ENCODE results near the gene HDAC5.

The HDAC5 gene

DNA sequence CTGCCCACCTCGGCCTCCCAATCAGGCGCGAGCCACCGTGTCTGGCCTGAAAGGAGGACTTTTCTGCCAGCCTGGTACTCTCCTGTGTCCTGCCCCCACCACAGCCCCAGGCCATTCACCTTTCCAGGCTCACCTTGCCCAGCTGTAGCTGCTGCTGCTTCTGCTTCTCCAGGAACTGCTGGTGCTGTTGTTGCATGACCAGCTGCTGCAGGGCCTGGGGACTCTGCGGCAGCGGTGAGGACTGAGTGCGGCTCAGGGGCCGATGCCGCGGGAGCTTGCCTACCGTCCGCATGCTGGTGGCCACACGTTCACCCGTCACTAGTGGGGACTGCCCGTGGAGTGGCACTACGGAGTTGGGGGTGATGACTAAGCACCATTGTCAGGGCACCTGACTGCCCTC is 35.2 kb downstream of the HDAC5 start:
- H3K27ac ChIP-seq (replicated peaks): no peak overlapping the region
- H3K4me3 ChIP-seq (replicated peaks; ENCODE audit: insufficient read depth, low read length): no peak overlapping the region
- no peak for TF ChIP-seq GABPA (IDR thresholded peaks at IDR 0.05; ENCODE audit: low read depth)
- no peak for TF ChIP-seq POLR2AphosphoS5 (IDR thresholded peaks at IDR 0.05; ENCODE audit: low read depth)
- no peak for TF ChIP-seq SPI1 (IDR thresholded peaks at IDR 0.05; ENCODE audit: borderline replicate concordance, low read depth)
- TF ChIP-seq, protein P1, sequence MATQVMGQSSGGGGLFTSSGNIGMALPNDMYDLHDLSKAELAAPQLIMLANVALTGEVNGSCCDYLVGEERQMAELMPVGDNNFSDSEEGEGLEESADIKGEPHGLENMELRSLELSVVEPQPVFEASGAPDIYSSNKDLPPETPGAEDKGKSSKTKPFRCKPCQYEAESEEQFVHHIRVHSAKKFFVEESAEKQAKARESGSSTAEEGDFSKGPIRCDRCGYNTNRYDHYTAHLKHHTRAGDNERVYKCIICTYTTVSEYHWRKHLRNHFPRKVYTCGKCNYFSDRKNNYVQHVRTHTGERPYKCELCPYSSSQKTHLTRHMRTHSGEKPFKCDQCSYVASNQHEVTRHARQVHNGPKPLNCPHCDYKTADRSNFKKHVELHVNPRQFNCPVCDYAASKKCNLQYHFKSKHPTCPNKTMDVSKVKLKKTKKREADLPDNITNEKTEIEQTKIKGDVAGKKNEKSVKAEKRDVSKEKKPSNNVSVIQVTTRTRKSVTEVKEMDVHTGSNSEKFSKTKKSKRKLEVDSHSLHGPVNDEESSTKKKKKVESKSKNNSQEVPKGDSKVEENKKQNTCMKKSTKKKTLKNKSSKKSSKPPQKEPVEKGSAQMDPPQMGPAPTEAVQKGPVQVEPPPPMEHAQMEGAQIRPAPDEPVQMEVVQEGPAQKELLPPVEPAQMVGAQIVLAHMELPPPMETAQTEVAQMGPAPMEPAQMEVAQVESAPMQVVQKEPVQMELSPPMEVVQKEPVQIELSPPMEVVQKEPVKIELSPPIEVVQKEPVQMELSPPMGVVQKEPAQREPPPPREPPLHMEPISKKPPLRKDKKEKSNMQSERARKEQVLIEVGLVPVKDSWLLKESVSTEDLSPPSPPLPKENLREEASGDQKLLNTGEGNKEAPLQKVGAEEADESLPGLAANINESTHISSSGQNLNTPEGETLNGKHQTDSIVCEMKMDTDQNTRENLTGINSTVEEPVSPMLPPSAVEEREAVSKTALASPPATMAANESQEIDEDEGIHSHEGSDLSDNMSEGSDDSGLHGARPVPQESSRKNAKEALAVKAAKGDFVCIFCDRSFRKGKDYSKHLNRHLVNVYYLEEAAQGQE (IDR thresholded peaks at IDR 0.05; ENCODE audit: insufficient replicate concordance, low read depth): no peak
- TF ChIP-seq, protein P2, sequence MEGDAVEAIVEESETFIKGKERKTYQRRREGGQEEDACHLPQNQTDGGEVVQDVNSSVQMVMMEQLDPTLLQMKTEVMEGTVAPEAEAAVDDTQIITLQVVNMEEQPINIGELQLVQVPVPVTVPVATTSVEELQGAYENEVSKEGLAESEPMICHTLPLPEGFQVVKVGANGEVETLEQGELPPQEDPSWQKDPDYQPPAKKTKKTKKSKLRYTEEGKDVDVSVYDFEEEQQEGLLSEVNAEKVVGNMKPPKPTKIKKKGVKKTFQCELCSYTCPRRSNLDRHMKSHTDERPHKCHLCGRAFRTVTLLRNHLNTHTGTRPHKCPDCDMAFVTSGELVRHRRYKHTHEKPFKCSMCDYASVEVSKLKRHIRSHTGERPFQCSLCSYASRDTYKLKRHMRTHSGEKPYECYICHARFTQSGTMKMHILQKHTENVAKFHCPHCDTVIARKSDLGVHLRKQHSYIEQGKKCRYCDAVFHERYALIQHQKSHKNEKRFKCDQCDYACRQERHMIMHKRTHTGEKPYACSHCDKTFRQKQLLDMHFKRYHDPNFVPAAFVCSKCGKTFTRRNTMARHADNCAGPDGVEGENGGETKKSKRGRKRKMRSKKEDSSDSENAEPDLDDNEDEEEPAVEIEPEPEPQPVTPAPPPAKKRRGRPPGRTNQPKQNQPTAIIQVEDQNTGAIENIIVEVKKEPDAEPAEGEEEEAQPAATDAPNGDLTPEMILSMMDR (IDR thresholded peaks at IDR 0.05; ENCODE audit: insufficient read depth, low read length): no peak
- no peaks in the 10 kb centered on the region for H3K27me3 ChIP-seq (ENCODE audit: insufficient read depth, poor library complexity, severe bottlenecking)
- DNase-seq (ENCODE audit: low read depth in 1 of 2, low spot score in 1 of 2): no peak

DNA sequence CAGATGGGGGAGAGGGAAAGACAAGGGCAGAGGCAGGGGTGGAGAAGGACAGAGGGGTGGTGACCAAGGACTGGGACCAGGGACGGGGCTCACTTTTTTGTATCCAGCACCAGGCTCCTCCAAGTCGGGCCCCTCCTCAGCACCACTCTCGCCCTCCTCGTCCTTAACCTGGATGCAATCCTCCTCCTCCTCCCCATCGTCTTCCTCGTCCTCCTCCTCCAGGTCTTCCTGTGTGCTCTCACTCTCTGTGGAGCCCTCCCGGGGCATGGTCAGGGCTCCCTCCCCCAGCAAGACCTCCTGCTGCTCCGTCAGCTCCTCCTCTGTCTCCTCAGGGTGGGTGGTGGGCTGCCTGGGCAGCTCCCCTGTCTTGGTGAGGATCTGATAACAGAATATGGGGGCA is 36.1 kb downstream of the HDAC5 start:
- H3K4me3 ChIP-seq (replicated peaks; ENCODE audit: insufficient read depth, low read length): no peak overlapping the region
- H3K27ac ChIP-seq (replicated peaks): no peak overlapping the region
- no peaks in the 10 kb centered on the region for H3K27me3 ChIP-seq (ENCODE audit: insufficient read depth, poor library complexity, severe bottlenecking)
- TF ChIP-seq, protein P2 (IDR thresholded peaks at IDR 0.05; ENCODE audit: insufficient read depth, low read length): no peak
- no peak for TF ChIP-seq GABPA (IDR thresholded peaks at IDR 0.05; ENCODE audit: low read depth)
- no peak for TF ChIP-seq SPI1 (IDR thresholded peaks at IDR 0.05; ENCODE audit: borderline replicate concordance, low read depth)
- no peak for TF ChIP-seq POLR2AphosphoS5 (IDR thresholded peaks at IDR 0.05; ENCODE audit: low read depth)
- TF ChIP-seq, protein P1 (IDR thresholded peaks at IDR 0.05; ENCODE audit: insufficient replicate concordance, low read depth): no peak
- DNase-seq (ENCODE audit: low read depth in 1 of 2, low spot score in 1 of 2): no peak

GRCh38 chr17:44086364-44087311 is 36.8 kb downstream of the HDAC5 start:
- no peak overlapping the region for H3K27ac ChIP-seq (replicated peaks)
- DNase-seq (ENCODE audit: low read depth in 1 of 2, low spot score in 1 of 2): peak in 1 of 2 experiments; percentile 74
- H3K4me3 ChIP-seq (replicated peaks; ENCODE audit: insufficient read depth, low read length): no peak overlapping the region
- H3K27me3 ChIP-seq (ENCODE audit: insufficient read depth, poor library complexity, severe bottlenecking): no peaks in the 10 kb centered on the region
- TF ChIP-seq POLR2AphosphoS5 (IDR thresholded peaks at IDR 0.05; ENCODE audit: low read depth) (no peak), SPI1 (IDR thresholded peaks at IDR 0.05; ENCODE audit: borderline replicate concordance, low read depth) (no peak), GABPA (IDR thresholded peaks at IDR 0.05; ENCODE audit: low read depth) (no peak)
- TF ChIP-seq, protein P2 (IDR thresholded peaks at IDR 0.05; ENCODE audit: insufficient read depth, low read length): no peak
- TF ChIP-seq, protein P1 (IDR thresholded peaks at IDR 0.05; ENCODE audit: insufficient replicate concordance, low read depth): no peak
